ENCODE measurements around the gene PPP1R9B.

The PPP1R9B gene

GRCh38 chr17:50183421-50183994 is 33.0 kb upstream of the PPP1R9B start:
- H3K9me3 Mint-ChIP-seq, result no peaks in the 10 kb centered on the region
- H3K27ac Mint-ChIP-seq, result peak overlapping the region; percentile 0
- intact Hi-C loops (cut with micrococcal nuclease), result no loop called here
- H3K36me3 Mint-ChIP-seq (ENCODE audit: low read depth), result no peaks in the 10 kb centered on the region
- peak overlapping the region; percentile 11 for H3K4me3 Mint-ChIP-seq
- peaks cover 24% of the 10 kb centered on the region for H3K27me3 Mint-ChIP-seq
- H3K4me1 Mint-ChIP-seq (ENCODE audit: low read depth), result peaks cover 39% of the 10 kb centered on the region

GRCh38 chr17:50182783-50183420 is 32.4 kb upstream of the PPP1R9B start:
- no peak overlapping the region for H3K27ac Mint-ChIP-seq
- H3K27me3 Mint-ChIP-seq, result peaks cover 30% of the 10 kb centered on the region
- H3K4me3 Mint-ChIP-seq, result no peak overlapping the region
- intact Hi-C loops (cut with micrococcal nuclease), result no loop called here
- peaks cover 43% of the 10 kb centered on the region for H3K4me1 Mint-ChIP-seq (ENCODE audit: low read depth)
- H3K9me3 Mint-ChIP-seq, result no peaks in the 10 kb centered on the region
- no peaks in the 10 kb centered on the region for H3K36me3 Mint-ChIP-seq (ENCODE audit: low read depth)

- Mint-ChIP-seq H3K27ac (no peak overlapping the region), H3K9me3 (no peaks in the 10 kb centered on the region), H3K4me3 (no peak overlapping the region)
These were observed 31.4 kb upstream of the PPP1R9B start for GRCh38 chr17:50181591-50182560.

GRCh38 chr17:50181144-50181543 is 30.7 kb upstream of the PPP1R9B start:
- no peaks in the 10 kb centered on the region for H3K36me3 Mint-ChIP-seq (ENCODE audit: low read depth)
- H3K9me3 Mint-ChIP-seq, result no peaks in the 10 kb centered on the region
- no peak overlapping the region for H3K4me3 Mint-ChIP-seq
- H3K4me1 Mint-ChIP-seq (ENCODE audit: low read depth), result peaks cover 46% of the 10 kb centered on the region
- intact Hi-C loops (cut with micrococcal nuclease), result no loop called here
- peaks cover 36% of the 10 kb centered on the region for H3K27me3 Mint-ChIP-seq
- no peak overlapping the region for H3K27ac Mint-ChIP-seq

More at GRCh38 chr17:50181591-50182560, 31.4 kb upstream of the PPP1R9B start:
- intact Hi-C loops (cut with micrococcal nuclease), result no loop called here
- Mint-ChIP-seq H3K4me1 (ENCODE audit: low read depth) (peaks cover 46% of the 10 kb centered on the region), H3K27me3 (peaks cover 38% of the 10 kb centered on the region), H3K36me3 (ENCODE audit: low read depth) (no peaks in the 10 kb centered on the region)

- H3K4me3 Mint-ChIP-seq, result no peak overlapping the region
- H3K4me1 Mint-ChIP-seq (ENCODE audit: low read depth), result peaks cover 46% of the 10 kb centered on the region
- H3K27me3 Mint-ChIP-seq, result peaks cover 36% of the 10 kb centered on the region
- H3K9me3 Mint-ChIP-seq, result no peaks in the 10 kb centered on the region
- H3K27ac Mint-ChIP-seq, result no peak overlapping the region
- H3K36me3 Mint-ChIP-seq (ENCODE audit: low read depth), result no peaks in the 10 kb centered on the region
- intact Hi-C loops (cut with micrococcal nuclease), result no loop called here
These were observed 30.1 kb upstream of the PPP1R9B start for GRCh38 chr17:50180620-50181019.

- Mint-ChIP-seq H3K4me3 (no peak overlapping the region), H3K27ac (no peak overlapping the region), H3K27me3 (peaks cover 36% of the 10 kb centered on the region), H3K4me1 (ENCODE audit: low read depth) (peaks cover 41% of the 10 kb centered on the region), H3K9me3 (no peaks in the 10 kb centered on the region), H3K36me3 (ENCODE audit: low read depth) (no peaks in the 10 kb centered on the region)
- intact Hi-C loops (cut with micrococcal nuclease), result no loop called here
These were observed 29.6 kb upstream of the PPP1R9B start for GRCh38 chr17:50180111-50180510.

- no peaks in the 10 kb centered on the region for H3K9me3 Mint-ChIP-seq
- peaks cover 22% of the 10 kb centered on the region for H3K4me1 Mint-ChIP-seq (ENCODE audit: low read depth)
- peaks cover 27% of the 10 kb centered on the region for H3K27me3 Mint-ChIP-seq
- H3K27ac Mint-ChIP-seq, result no peak overlapping the region
- no peaks in the 10 kb centered on the region for H3K36me3 Mint-ChIP-seq (ENCODE audit: low read depth)
- H3K4me3 Mint-ChIP-seq, result peak overlapping the region; percentile 36
- intact Hi-C loops (cut with micrococcal nuclease), result no loop called here
These were observed 27.7 kb upstream of the PPP1R9B start for GRCh38 chr17:50177983-50178834.

- Mint-ChIP-seq H3K4me3 (no peak overlapping the region), H3K9me3 (no peaks in the 10 kb centered on the region), H3K27ac (no peak overlapping the region), H3K36me3 (ENCODE audit: low read depth) (no peaks in the 10 kb centered on the region), H3K4me1 (ENCODE audit: low read depth) (peaks cover 17% of the 10 kb centered on the region), H3K27me3 (peaks cover 24% of the 10 kb centered on the region)
- intact Hi-C loops (cut with micrococcal nuclease), result no loop called here
These were observed 27.0 kb upstream of the PPP1R9B start for GRCh38 chr17:50177476-50177875.

- peaks cover 25% of the 10 kb centered on the region for H3K27me3 Mint-ChIP-seq
- H3K4me3 Mint-ChIP-seq, result no peak overlapping the region
- H3K36me3 Mint-ChIP-seq (ENCODE audit: low read depth), result no peaks in the 10 kb centered on the region
- intact Hi-C loops (cut with micrococcal nuclease), result no loop called here
- no peak overlapping the region for H3K27ac Mint-ChIP-seq
- peaks cover 14% of the 10 kb centered on the region for H3K4me1 Mint-ChIP-seq (ENCODE audit: low read depth)
- H3K9me3 Mint-ChIP-seq, result no peaks in the 10 kb centered on the region
These were observed 26.3 kb upstream of the PPP1R9B start for GRCh38 chr17:50176559-50177357.

- intact Hi-C loops (cut with micrococcal nuclease), result no loop called here
- Mint-ChIP-seq H3K4me3 (no peak overlapping the region), H3K4me1 (ENCODE audit: low read depth) (peaks cover 10% of the 10 kb centered on the region), H3K9me3 (no peaks in the 10 kb centered on the region), H3K27ac (no peak overlapping the region), H3K27me3 (peaks cover 29% of the 10 kb centered on the region), H3K36me3 (ENCODE audit: low read depth) (no peaks in the 10 kb centered on the region)
These were observed 24.7 kb upstream of the PPP1R9B start for GRCh38 chr17:50175035-50175807.

- Mint-ChIP-seq H3K27me3 (peaks cover 31% of the 10 kb centered on the region), H3K36me3 (ENCODE audit: low read depth) (no peaks in the 10 kb centered on the region), H3K9me3 (no peaks in the 10 kb centered on the region), H3K27ac (no peak overlapping the region), H3K4me1 (ENCODE audit: low read depth) (peaks cover 11% of the 10 kb centered on the region), H3K4me3 (no peak overlapping the region)
- intact Hi-C loops (cut with micrococcal nuclease), result no loop called here
These were observed 24.0 kb upstream of the PPP1R9B start for GRCh38 chr17:50174444-50174843.

GRCh38 chr17:50173335-50173941 is 23.0 kb upstream of the PPP1R9B start:
- intact Hi-C loops (cut with micrococcal nuclease), result no loop called here
- no peaks in the 10 kb centered on the region for H3K36me3 Mint-ChIP-seq (ENCODE audit: low read depth)
- peaks cover 19% of the 10 kb centered on the region for H3K4me1 Mint-ChIP-seq (ENCODE audit: low read depth)
- H3K27ac Mint-ChIP-seq, result no peak overlapping the region
- no peaks in the 10 kb centered on the region for H3K9me3 Mint-ChIP-seq
- peaks cover 39% of the 10 kb centered on the region for H3K27me3 Mint-ChIP-seq
- no peak overlapping the region for H3K4me3 Mint-ChIP-seq

All from dendritic cell treated with granulocyte-macrophage colony-stimulating factor and Interleukin-4, amounts not matched to agents 40 ng/mL and 50 ng/mL, for 4 days (primary cell).